ENCODE data around the gene SERPINE1.
A peak's percentile ranks its signal among the peaks of the same experiment; 100 is the strongest.

- TF ChIP-seq CTCF (IDR thresholded peaks at IDR 0.05) = peak; percentile 62 to 66 (median 64)
- TF ChIP-seq POLR2A (IDR thresholded peaks at IDR 0.05) = no peak
- peak; percentile 28 for TF ChIP-seq POLR2AphosphoS5 (IDR thresholded peaks at IDR 0.05)
Observed at GRCh38 chr7:101138213-101138870, 11.4 kb downstream of the SERPINE1 start.

Measured in prostate gland (tissue), 2 donors.